Measurements from ENCODE around the gene TUBB1. TPM values are rescaled to one million over a fixed set of nuclear protein-coding genes. Genes with fewer than 3 reads are reported as not detected.
"Not testable (repeated sequence)": the region's sequence is repeated elsewhere in the genome, so short reads cannot be mapped to it uniquely, and the experiment has no call there.

Gene TUBB1
- total RNA-seq, 1 donor from 2014 or later, result not detected

GRCh38 chr20:59039233-59039632, 20.0 kb downstream of the TUBB1 start:
- TF ChIP-seq EZH2 (IDR thresholded peaks at IDR 0.05), result no peak
- TF ChIP-seq EZH2phosphoT487 (IDR thresholded peaks at IDR 0.05), result no peak
- TF ChIP-seq, protein P1, sequence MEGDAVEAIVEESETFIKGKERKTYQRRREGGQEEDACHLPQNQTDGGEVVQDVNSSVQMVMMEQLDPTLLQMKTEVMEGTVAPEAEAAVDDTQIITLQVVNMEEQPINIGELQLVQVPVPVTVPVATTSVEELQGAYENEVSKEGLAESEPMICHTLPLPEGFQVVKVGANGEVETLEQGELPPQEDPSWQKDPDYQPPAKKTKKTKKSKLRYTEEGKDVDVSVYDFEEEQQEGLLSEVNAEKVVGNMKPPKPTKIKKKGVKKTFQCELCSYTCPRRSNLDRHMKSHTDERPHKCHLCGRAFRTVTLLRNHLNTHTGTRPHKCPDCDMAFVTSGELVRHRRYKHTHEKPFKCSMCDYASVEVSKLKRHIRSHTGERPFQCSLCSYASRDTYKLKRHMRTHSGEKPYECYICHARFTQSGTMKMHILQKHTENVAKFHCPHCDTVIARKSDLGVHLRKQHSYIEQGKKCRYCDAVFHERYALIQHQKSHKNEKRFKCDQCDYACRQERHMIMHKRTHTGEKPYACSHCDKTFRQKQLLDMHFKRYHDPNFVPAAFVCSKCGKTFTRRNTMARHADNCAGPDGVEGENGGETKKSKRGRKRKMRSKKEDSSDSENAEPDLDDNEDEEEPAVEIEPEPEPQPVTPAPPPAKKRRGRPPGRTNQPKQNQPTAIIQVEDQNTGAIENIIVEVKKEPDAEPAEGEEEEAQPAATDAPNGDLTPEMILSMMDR (IDR thresholded peaks at IDR 0.05), result no peak
- Mint-ChIP-seq H3K4me3 (no peak overlapping the region), H3K4me1 (peaks cover 26% of the 10 kb centered on the region), H3K9me3 (no peaks in the 10 kb centered on the region), H3K36me3 (peaks cover 16% of the 10 kb centered on the region), H3K27me3 (ENCODE audit: insufficient read depth, low read depth) (peaks cover 3% of the 10 kb centered on the region), H3K27ac (no peak overlapping the region)
- Histone ChIP-seq H3K9ac (no peak overlapping the region), H3K4me3 (no peak overlapping the region), H2AFZ (replicated peaks) (no peak overlapping the region), H3K4me1 (peaks cover 11% of the 10 kb centered on the region), H3K36me3 (no peaks in the 10 kb centered on the region), H4K20me1 (ENCODE audit: low read depth) (peaks cover 5% of the 10 kb centered on the region), H3K27ac (no peak overlapping the region), H3K27me3 (no peaks in the 10 kb centered on the region), H3K79me2 (ENCODE audit: low read depth) (peaks cover 48% of the 10 kb centered on the region), H3K4me2 (no peak overlapping the region), H3K9me3 (ENCODE audit: low read depth) (no peaks in the 10 kb centered on the region), H3F3A (ENCODE audit: low read depth) (peaks cover under 1% of the 10 kb centered on the region)
- no peak for DNase-seq (ENCODE audit: low spot score)

- H3K9me3 Mint-ChIP-seq, result no peaks in the 10 kb centered on the region
- TF ChIP-seq EZH2phosphoT487 (IDR thresholded peaks at IDR 0.05) (no peak), EZH2 (IDR thresholded peaks at IDR 0.05) (no peak)
- TF ChIP-seq, protein P1 (IDR thresholded peaks at IDR 0.05), result no peak
- peaks cover 26% of the 10 kb centered on the region for H3K4me1 Mint-ChIP-seq
- H3K27ac Mint-ChIP-seq, result no peak overlapping the region
- no peak for DNase-seq (ENCODE audit: low spot score)
- H3K4me3 Mint-ChIP-seq, result peak overlapping the region; percentile 54
- Histone ChIP-seq H3K9me3 (ENCODE audit: low read depth) (no peaks in the 10 kb centered on the region), H3K4me1 (peaks cover 11% of the 10 kb centered on the region), H3K27ac (no peak overlapping the region), H3K79me2 (ENCODE audit: low read depth) (peaks cover 48% of the 10 kb centered on the region), H3K4me3 (no peak overlapping the region), H4K20me1 (ENCODE audit: low read depth) (peaks cover 5% of the 10 kb centered on the region), H3K4me2 (no peak overlapping the region), H3K27me3 (no peaks in the 10 kb centered on the region), H3F3A (ENCODE audit: low read depth) (no peaks in the 10 kb centered on the region), H3K36me3 (no peaks in the 10 kb centered on the region), H2AFZ (replicated peaks) (no peak overlapping the region), H3K9ac (no peak overlapping the region)
- peaks cover 14% of the 10 kb centered on the region for H3K36me3 Mint-ChIP-seq
- peaks cover 3% of the 10 kb centered on the region for H3K27me3 Mint-ChIP-seq (ENCODE audit: insufficient read depth, low read depth)
These were observed 21.4 kb downstream of the TUBB1 start for GRCh38 chr20:59040667-59041066.

GRCh38 chr20:59041487-59041886, 22.3 kb downstream of the TUBB1 start:
- H3K36me3 Mint-ChIP-seq, result peaks cover 11% of the 10 kb centered on the region
- H3K4me3 Mint-ChIP-seq, result peak overlapping the region; percentile 54
- not testable (repeated sequence) for H3K27me3 Mint-ChIP-seq (ENCODE audit: insufficient read depth, low read depth); H3K36me3 ChIP-seq; H3K27ac ChIP-seq; H4K20me1 ChIP-seq (ENCODE audit: low read depth); H3K27me3 ChIP-seq; H3K9me3 Mint-ChIP-seq; H3F3A ChIP-seq (ENCODE audit: low read depth); DNase-seq (ENCODE audit: low spot score); H2AFZ ChIP-seq (replicated peaks); H3K27ac Mint-ChIP-seq; H3K9ac ChIP-seq; H3K9me3 ChIP-seq (ENCODE audit: low read depth)
- Histone ChIP-seq H3K79me2 (ENCODE audit: low read depth) (peaks cover 48% of the 10 kb centered on the region), H3K4me3 (peak overlapping the region; percentile 54), H3K4me2 (peak overlapping the region; percentile 82), H3K4me1 (peaks cover 11% of the 10 kb centered on the region)
- H3K4me1 Mint-ChIP-seq, result peaks cover 26% of the 10 kb centered on the region

GRCh38 chr20:59042151-59042795, 23.0 kb downstream of the TUBB1 start, which contains the start of gene PRELID3B:
PRELID3B (minus strand) TSS chr20:59042786; CDS start chr20:59042730, 56 bp downstream.
- no peaks in the 10 kb centered on the region for H3F3A ChIP-seq (ENCODE audit: low read depth)
- H3K9me3 ChIP-seq (ENCODE audit: low read depth), result no peaks in the 10 kb centered on the region
- peaks cover 22% of the 10 kb centered on the region for H3K4me1 Mint-ChIP-seq
- TF ChIP-seq EZH2 (IDR thresholded peaks at IDR 0.05) (no peak), EZH2phosphoT487 (IDR thresholded peaks at IDR 0.05) (no peak)
- TF ChIP-seq, protein P1 (IDR thresholded peaks at IDR 0.05), result no peak
- H3K27ac Mint-ChIP-seq, result no peak within 1 kb of the TSS
- peaks cover 48% of the 10 kb centered on the region for H3K79me2 ChIP-seq (ENCODE audit: low read depth)
- H3K4me3 Mint-ChIP-seq, result peak within 1 kb of the TSS; percentile 89
- H3K4me1 ChIP-seq, result peaks cover 11% of the 10 kb centered on the region
- peak; percentile 57 for DNase-seq (ENCODE audit: low spot score)
- peak within 1 kb of the TSS; percentile 54 for H3K4me3 ChIP-seq
- H3K36me3 ChIP-seq, result no peaks in the 10 kb centered on the region
- H3K9ac ChIP-seq, result peak within 1 kb of the TSS; percentile 16
- H3K27me3 ChIP-seq, result no peaks in the 10 kb centered on the region
- H3K9me3 Mint-ChIP-seq, result no peaks in the 10 kb centered on the region
- H3K36me3 Mint-ChIP-seq, result peaks cover 4% of the 10 kb centered on the region
- H2AFZ ChIP-seq (replicated peaks), result peak within 1 kb of the TSS; percentile 66
- peak within 1 kb of the TSS; percentile 82 for H3K4me2 ChIP-seq
- no peak within 1 kb of the TSS for H3K27ac ChIP-seq
- H4K20me1 ChIP-seq (ENCODE audit: low read depth), result peaks cover 5% of the 10 kb centered on the region
- peaks cover 3% of the 10 kb centered on the region for H3K27me3 Mint-ChIP-seq (ENCODE audit: insufficient read depth, low read depth)
